Peyer's patch (tissue), 4 donors: ENCODE measurements around the gene SGIP1.

Source experiments
- POLR2A ChIP-seq, 2 donors: fragments of 450-650 bp; IDR thresholded peaks; one replicate each; pipeline ENCODE4 v1.5.1; 2017; ENCODE audit warnings: antibody characterized with exemption in 2 of 2, mild to moderate bottlenecking in 2 of 2, moderate library complexity in 2 of 2
- TF ChIP-seq, protein P1 (sequence below), 6 experiments: fragments of 450-650 bp in 4 of 6; fragments of 200-600 bp in 2 of 6; sonication (generic) in 1 of 6; IDR thresholded peaks; one replicate each; pipeline ENCODE4 v1.5.1; 2017 to 2019; ENCODE audit warnings: antibody characterized with exemption in 6 of 6, mild to moderate bottlenecking in 3 of 6, moderate library complexity in 1 of 6

DNA sequence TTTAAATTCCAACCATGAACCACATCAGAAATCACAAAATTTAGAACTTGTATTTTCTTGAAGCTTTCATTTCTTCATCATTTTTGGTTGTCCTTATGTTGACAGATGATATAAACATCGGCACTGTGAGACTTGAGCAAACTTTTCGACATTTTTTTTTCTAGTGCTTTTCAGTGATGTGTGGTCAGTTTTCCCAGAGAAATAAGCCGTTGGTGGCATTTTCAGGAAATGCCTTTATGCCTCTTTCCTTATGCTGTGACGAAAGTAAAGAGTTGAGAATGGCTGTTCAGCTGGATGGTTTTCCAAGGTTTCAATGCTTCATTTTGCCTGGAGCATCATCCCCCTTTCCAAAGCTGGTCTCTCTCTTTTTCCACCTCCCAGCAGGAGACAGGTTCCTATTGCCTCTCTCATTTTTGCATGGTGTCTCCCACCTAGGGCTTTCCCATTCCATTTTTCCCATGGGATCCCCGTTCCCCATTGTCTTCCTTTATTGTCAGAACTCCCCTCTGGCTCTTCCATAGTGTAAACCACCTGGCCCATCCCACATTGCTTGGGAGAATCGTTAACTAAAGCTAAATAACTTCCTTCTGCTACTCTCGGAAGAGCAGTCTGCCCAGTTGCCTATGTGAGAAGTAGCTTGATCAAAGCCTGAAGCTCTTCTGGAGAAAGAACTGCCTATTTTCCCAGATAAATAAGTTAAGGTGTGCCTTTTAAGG lies 156.9 kb downstream of the SGIP1 start:
- TF ChIP-seq POLR2A (IDR thresholded peaks at IDR 0.05), result no peak
- TF ChIP-seq, protein P1, sequence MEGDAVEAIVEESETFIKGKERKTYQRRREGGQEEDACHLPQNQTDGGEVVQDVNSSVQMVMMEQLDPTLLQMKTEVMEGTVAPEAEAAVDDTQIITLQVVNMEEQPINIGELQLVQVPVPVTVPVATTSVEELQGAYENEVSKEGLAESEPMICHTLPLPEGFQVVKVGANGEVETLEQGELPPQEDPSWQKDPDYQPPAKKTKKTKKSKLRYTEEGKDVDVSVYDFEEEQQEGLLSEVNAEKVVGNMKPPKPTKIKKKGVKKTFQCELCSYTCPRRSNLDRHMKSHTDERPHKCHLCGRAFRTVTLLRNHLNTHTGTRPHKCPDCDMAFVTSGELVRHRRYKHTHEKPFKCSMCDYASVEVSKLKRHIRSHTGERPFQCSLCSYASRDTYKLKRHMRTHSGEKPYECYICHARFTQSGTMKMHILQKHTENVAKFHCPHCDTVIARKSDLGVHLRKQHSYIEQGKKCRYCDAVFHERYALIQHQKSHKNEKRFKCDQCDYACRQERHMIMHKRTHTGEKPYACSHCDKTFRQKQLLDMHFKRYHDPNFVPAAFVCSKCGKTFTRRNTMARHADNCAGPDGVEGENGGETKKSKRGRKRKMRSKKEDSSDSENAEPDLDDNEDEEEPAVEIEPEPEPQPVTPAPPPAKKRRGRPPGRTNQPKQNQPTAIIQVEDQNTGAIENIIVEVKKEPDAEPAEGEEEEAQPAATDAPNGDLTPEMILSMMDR (IDR thresholded peaks at IDR 0.05), result no peak
